Measurements from ENCODE around the gene USP13.

DNA sequence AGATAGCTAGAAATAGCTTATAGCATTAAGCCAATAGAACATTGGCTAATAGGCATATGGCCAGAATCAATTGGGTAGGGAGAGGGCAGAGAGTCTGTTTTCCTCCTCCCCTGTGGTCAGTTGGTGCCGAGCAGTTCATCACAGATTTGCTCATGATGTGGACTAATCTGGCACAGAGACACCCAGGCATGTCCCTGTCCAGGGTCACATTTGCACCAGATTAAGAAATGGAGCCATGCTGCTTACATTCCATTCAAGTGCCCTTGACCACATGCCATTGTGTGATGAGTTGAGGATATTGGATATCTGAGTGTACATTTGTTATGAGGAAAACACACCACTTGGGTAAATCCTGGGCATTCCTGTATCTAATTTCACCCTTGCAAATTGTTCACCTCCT lies 53.4 kb downstream of the USP13 start:
- TF ChIP-seq MXI1 (IDR thresholded peaks at IDR 0.05; ENCODE audit: borderline replicate concordance, low read depth, low read length) = no peak
- no peak for TF ChIP-seq MAZ (IDR thresholded peaks at IDR 0.05; ENCODE audit: borderline replicate concordance, low read depth, low read length)
- TF ChIP-seq RCOR1 (IDR thresholded peaks at IDR 0.05; ENCODE audit: insufficient replicate concordance, low read length) = no peak
- TF ChIP-seq, protein P1, sequence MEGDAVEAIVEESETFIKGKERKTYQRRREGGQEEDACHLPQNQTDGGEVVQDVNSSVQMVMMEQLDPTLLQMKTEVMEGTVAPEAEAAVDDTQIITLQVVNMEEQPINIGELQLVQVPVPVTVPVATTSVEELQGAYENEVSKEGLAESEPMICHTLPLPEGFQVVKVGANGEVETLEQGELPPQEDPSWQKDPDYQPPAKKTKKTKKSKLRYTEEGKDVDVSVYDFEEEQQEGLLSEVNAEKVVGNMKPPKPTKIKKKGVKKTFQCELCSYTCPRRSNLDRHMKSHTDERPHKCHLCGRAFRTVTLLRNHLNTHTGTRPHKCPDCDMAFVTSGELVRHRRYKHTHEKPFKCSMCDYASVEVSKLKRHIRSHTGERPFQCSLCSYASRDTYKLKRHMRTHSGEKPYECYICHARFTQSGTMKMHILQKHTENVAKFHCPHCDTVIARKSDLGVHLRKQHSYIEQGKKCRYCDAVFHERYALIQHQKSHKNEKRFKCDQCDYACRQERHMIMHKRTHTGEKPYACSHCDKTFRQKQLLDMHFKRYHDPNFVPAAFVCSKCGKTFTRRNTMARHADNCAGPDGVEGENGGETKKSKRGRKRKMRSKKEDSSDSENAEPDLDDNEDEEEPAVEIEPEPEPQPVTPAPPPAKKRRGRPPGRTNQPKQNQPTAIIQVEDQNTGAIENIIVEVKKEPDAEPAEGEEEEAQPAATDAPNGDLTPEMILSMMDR (conservative IDR thresholded peaks at IDR 0.05; ENCODE audit: low read depth, low read length) = no peak
- TF ChIP-seq POLR2A (IDR thresholded peaks at IDR 0.05; ENCODE audit: low read depth, low read length) = no peak
